ENCODE measurements around the gene RCAN1. TPM values are rescaled to one million over a fixed set of nuclear protein-coding genes. Genes with fewer than 3 reads are reported as not detected.

The RCAN1 gene
- polyA plus RNA-seq, 2 of the 4 experiments (the other 2 are of a cell fraction): 10.2 to 11.9 TPM

DNA sequence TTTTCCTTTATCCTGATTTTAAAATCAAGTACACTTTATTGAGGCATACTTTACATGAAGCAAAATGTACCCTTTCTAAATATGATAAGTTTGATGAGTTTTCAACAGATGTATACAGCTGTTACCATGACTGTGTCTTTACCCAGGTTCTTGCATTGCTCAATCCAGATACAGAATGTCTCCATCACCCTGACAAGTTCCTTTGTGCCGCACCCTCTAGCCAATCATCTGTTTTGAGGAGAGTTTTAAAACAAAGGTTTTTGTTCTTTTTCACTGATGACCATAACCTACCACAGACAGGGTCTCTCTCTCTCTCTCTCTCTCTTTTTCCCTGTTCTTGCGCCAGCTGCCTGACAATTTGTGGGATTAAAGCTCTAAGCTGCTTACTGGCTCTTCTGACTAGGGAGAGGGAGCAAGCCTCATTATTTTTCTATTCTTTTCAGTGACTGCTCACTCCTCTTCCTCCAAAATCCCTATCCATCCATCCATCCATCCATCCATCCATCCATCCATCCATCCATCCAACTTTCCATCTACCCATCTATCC, 101.7 kb downstream of the RCAN1 start:
- WGBS (ENCODE audit: missing lambda C conversion rate): 96% methylated on average over 2 of the region's 2 CpGs
- ATAC-seq (no peak), FAIRE-seq (no peak), DNase-seq (ENCODE audit: low read depth in 1 of 2, low spot score in 1 of 2) (no peak)
- no peak overlapping the region for H3K27ac ChIP-seq
- ChIA-PET POLR2A (no interaction called here), CTCF (no interaction called here)
- no peaks in the 10 kb centered on the region for H3K9me3 ChIP-seq
- H3K4me3 ChIP-seq: no peak overlapping the region
- H3K4me1 ChIP-seq: no peaks in the 10 kb centered on the region
- TF ChIP-seq BCL3 (IDR thresholded peaks at IDR 0.05): no peak
- TF ChIP-seq HOXA7 (CRISPR knock-in tag; IDR thresholded peaks at IDR 0.05): no peak
- no peak for TF ChIP-seq USF2 (IDR thresholded peaks at IDR 0.05)
- TF ChIP-seq, protein P1, sequence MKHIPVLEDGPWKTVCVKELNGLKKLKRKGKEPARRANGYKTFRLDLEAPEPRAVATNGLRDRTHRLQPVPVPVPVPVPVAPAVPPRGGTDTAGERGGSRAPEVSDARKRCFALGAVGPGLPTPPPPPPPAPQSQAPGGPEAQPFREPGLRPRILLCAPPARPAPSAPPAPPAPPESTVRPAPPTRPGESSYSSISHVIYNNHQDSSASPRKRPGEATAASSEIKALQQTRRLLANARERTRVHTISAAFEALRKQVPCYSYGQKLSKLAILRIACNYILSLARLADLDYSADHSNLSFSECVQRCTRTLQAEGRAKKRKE (CRISPR knock-in tag; IDR thresholded peaks at IDR 0.05; ENCODE audit: low read depth): no peak
- no peak for TF ChIP-seq GATA3 (IDR thresholded peaks at IDR 0.05; ENCODE audit: borderline replicate concordance)
- no peak for TF ChIP-seq REST (IDR thresholded peaks at IDR 0.05)
- no peak for TF ChIP-seq CHD4 (IDR thresholded peaks at IDR 0.05; ENCODE audit: borderline replicate concordance)
- no peak for TF ChIP-seq MYC (IDR thresholded peaks at IDR 0.05; ENCODE audit: borderline replicate concordance, low read length)
- no peak overlapping the region for H3K4me2 ChIP-seq

- Histone ChIP-seq H3K27ac (no peak within 1 kb of the TSS), H3K4me3 (no peak within 1 kb of the TSS), H3K4me2 (no peak within 1 kb of the TSS), H3K4me1 (no peaks in the 10 kb centered on the region), H3K9me3 (no peaks in the 10 kb centered on the region)
- TF ChIP-seq, protein P2, sequence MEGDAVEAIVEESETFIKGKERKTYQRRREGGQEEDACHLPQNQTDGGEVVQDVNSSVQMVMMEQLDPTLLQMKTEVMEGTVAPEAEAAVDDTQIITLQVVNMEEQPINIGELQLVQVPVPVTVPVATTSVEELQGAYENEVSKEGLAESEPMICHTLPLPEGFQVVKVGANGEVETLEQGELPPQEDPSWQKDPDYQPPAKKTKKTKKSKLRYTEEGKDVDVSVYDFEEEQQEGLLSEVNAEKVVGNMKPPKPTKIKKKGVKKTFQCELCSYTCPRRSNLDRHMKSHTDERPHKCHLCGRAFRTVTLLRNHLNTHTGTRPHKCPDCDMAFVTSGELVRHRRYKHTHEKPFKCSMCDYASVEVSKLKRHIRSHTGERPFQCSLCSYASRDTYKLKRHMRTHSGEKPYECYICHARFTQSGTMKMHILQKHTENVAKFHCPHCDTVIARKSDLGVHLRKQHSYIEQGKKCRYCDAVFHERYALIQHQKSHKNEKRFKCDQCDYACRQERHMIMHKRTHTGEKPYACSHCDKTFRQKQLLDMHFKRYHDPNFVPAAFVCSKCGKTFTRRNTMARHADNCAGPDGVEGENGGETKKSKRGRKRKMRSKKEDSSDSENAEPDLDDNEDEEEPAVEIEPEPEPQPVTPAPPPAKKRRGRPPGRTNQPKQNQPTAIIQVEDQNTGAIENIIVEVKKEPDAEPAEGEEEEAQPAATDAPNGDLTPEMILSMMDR (IDR thresholded peaks at IDR 0.05): no peak
- TF ChIP-seq MAZ (IDR thresholded peaks at IDR 0.05; ENCODE audit: borderline replicate concordance, low read depth, low read length) (no peak), FOXS1 (CRISPR knock-in tag; IDR thresholded peaks at IDR 0.05) (no peak), CEBPB (IDR thresholded peaks at IDR 0.05) (no peak), GATA3 (IDR thresholded peaks at IDR 0.05; ENCODE audit: borderline replicate concordance) (no peak)
- ATAC-seq (no peak), DNase-seq (ENCODE audit: low read depth in 1 of 2, low spot score in 1 of 2) (no peak), FAIRE-seq (no peak)
- WGBS (ENCODE audit: missing lambda C conversion rate): 86% methylated on average over 10 of the region's 14 CpGs
- CTCF ChIA-PET: interaction anchor here (1.7 kb wide), 2 partner anchors 11 to 54 kb away, joined by 6 to 10 read pairs; no protein-coding TSS in a partner anchor
- POLR2A ChIA-PET: no interaction called here
Measured at GRCh38 chr21:34511787-34512455, 103.0 kb downstream of the RCAN1 start, which contains the start of gene KCNE1. KCNE1 (minus strand) TSS chr21:34512210; CDS start chr21:34449634, 62,576 bp downstream.
